WI38 (cell line): ENCODE measurements around the gene NOL9.

ENCODE experiments used
- H3K4me3 ChIP-seq: 2 replicates; pipeline ENCODE4 v1.5.1; 2011; ENCODE audit warnings: low read depth, mild to moderate bottlenecking, control low read depth, low read length
- TF ChIP-seq, protein P1 (sequence below): IDR thresholded peaks from 2 replicates; pipeline ENCODE4 v1.5.1; 2012; ENCODE audit warnings: low read depth, mild to moderate bottlenecking, control low read depth, low read length

The NOL9 gene

DNA sequence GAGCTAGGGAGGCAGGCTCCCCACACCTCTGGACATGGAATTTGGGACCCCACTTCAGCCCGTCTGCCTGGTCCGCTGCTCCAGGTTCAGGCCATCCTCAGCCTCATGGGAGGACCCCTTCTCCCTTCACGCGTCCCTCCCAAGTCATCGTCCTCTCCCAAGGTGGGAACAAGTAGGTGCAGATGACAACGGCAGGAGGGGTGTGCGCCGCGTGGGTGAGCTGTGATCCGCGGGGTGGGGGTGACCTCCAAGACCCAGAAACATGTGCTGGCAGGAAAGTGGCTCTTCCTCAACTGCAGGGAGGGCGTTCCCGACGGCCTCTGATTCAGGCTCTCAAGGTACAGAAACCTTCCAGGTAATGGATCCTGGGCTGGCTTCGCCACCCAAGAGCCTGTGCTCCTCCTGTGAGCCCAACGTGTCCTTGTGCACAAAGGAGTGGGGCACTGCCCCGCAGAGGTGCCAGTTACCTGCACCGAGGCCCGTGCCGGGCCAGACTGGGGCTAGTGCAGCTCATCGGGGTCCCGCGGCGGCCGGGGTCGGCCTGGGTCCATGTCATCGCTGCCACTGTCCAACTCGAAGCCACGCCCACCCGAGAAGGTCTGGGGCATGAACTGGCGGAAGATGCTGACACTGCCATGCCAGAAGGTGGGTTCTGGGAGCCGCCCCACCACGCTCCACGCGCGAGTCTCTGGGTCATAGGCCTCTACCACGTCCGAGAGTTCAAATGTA is 38.7 kb upstream of the NOL9 start:
- no peak overlapping the region for H3K4me3 ChIP-seq
- TF ChIP-seq, protein P1, sequence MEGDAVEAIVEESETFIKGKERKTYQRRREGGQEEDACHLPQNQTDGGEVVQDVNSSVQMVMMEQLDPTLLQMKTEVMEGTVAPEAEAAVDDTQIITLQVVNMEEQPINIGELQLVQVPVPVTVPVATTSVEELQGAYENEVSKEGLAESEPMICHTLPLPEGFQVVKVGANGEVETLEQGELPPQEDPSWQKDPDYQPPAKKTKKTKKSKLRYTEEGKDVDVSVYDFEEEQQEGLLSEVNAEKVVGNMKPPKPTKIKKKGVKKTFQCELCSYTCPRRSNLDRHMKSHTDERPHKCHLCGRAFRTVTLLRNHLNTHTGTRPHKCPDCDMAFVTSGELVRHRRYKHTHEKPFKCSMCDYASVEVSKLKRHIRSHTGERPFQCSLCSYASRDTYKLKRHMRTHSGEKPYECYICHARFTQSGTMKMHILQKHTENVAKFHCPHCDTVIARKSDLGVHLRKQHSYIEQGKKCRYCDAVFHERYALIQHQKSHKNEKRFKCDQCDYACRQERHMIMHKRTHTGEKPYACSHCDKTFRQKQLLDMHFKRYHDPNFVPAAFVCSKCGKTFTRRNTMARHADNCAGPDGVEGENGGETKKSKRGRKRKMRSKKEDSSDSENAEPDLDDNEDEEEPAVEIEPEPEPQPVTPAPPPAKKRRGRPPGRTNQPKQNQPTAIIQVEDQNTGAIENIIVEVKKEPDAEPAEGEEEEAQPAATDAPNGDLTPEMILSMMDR, result no peak

DNA sequence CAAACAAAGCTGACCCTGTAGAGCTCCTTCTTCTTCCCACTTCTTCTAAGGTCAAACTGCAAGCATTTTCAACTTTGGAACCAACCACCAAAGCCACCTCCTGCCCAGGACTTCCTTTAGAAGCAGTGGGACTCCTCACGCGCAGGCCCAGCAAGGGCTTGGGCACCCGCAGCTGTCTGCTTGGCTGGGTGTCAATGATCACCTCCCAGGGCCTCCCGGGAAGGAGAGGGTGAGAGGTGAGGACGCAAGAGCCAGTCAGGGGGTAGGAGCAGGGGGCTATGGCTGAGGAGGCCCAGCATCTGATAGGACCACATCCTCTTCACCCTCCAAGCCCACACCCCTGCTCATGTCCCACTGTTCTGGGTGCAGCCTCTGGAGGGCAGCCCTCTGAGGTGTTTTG is 38.1 kb upstream of the NOL9 start:
- TF ChIP-seq, protein P1, result no peak
- no peak overlapping the region for H3K4me3 ChIP-seq

DNA sequence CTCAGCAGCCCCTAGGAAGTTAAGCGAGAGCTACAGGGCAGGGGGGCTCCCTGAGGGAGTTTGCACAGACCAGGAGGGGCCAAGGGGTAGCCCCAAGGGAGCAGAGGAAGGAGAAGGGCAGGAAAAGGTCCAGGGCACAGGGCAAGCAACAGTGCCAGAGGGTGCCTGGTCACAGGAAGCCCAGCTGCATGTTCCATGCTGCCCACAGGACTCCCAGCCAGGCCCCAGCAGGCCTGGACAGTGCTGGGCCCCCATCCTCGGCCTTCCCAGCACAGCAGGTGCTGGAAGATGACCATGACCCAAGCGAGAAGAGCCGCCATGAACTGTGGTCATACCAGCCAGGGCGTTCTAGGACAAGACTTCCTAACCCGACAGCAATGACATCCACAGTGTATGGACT is 37.3 kb upstream of the NOL9 start:
- H3K4me3 ChIP-seq, result no peak overlapping the region
- TF ChIP-seq, protein P1, result no peak

DNA sequence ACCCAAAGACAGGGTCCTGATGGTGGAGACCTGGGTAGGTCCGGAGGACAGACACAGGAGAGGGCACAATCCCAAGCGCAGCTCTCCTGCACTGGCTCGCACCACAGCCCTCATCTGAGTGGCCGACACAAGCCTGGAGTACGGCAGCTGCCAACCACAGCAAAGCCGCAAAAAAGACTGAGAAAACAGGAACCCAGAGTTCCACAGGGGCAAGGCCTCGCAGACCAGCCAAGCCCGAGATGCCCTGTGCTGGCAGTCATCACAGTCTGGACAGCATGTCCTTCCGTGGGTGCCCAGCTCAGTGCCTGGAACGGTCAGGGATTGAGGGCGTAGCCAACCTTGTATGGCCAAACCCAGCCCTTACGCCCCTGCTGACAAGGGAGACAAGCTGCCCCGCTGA is 36.9 kb upstream of the NOL9 start:
- TF ChIP-seq, protein P1, result no peak

DNA sequence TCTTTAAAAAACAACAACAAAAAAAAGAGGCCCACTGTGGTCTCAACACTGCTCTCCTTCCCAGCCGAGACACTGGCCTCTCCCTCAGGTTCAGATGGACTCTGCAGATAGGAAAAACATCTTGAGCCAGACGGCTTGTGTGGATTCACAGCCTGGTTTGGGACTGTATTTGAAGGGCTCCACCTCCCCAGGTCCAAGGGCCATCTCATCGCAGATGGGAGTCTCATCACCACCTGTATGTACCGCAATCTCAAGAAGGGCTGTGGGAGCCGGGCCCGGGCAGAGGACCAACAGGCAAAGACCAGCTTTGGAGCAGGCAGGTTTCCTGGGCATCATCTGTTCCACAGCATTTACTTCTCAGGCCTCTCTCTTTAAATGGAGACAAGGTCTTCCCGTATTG is 35.7 kb upstream of the NOL9 start:
- TF ChIP-seq, protein P1, result no peak
- no peak overlapping the region for H3K4me3 ChIP-seq

More for the DNA sequence above, 36.9 kb upstream of the NOL9 start:
- no peak overlapping the region for H3K4me3 ChIP-seq

DNA sequence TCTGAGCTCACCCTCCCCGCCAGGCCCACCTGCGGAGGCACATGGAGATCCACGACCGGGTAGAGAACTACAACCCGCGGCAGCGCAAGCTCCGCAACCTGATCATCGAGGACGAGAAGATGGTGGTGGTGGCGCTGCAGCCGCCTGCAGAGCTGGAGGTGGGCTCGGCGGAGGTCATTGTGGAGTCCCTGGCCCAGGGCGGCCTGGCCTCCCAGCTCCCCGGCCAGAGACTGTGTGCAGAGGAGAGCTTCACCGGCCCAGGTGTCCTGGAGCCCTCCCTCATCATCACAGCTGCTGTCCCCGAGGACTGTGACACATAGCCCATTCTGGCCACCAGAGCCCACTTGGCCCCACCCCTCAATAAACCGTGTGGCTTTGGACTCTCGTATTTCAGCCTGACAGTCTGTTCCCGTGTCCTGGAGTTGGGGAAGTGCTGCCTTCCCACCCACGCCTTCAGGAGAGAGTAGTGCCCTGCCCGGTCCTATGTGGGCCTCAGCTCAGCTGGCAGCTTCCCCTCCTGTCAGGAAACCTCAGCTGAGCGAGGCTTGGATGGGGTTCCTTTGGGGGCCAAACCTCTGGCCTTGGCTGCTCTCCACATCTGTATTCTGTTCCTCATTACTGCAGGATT is 34.7 kb upstream of the NOL9 start:
- TF ChIP-seq, protein P1, result no peak
- no peak overlapping the region for H3K4me3 ChIP-seq

DNA sequence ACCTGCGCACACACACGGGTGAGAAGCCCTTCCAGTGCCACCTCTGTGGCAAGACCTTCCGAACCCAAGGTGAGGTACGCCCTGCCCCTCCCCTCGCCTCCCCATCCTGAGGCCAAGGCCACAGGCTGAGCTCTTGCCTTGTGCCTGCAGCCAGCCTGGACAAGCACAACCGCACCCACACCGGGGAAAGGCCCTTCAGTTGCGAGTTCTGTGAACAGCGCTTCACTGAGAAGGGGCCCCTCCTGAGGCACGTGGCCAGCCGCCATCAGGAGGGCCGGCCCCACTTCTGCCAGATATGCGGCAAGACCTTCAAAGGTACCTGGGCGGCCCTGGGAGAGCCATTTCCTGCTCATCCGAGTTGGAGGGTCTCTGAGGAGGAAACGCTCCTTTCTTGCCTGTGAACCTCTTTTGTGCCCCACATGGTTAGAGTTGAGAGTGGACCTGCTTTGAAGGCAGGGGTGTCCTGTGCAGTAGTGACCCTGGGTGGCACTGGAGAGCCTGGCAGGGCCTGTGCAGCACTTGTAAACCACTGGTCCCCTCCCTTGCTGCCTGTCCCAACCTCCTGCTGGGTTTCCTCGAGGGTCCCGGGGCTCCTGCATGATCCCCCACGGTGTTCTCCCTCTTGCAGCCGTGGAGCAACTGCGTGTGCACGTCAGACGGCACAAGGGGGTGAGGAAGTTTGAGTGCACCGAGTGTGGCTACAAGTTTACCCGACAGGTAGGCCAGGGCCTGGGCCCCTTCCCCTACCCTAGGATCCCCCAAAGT is 34.0 kb upstream of the NOL9 start:
- TF ChIP-seq, protein P1, result no peak
- H3K4me3 ChIP-seq, result no peak overlapping the region
